ENCODE data around the gene EPYC.

GRCh38 chr12:91043408-91043807 is 38.6 kb upstream of the EPYC start:
- TF ChIP-seq CTCF (conservative IDR thresholded peaks at IDR 0.05) (no peak), EZH2 (IDR thresholded peaks at IDR 0.05; ENCODE audit: low read depth) (no peak)
